Naive thymus-derived CD8-positive, alpha-beta T cell (primary cell): ENCODE data around the gene RESP18. TPM values are rescaled to one million over a fixed set of nuclear protein-coding genes. Genes with fewer than 3 reads are reported as not detected.

ENCODE experiments used
- ATAC-seq, 2 donors: fragments of 150-1000 bp; cut with Tn5 transposase in 1 of 2; sonication (Bioruptor Pico), chemical (Tn5 transposase) in 1 of 2; 1 replicate in 1 of 2; 2 replicates in 1 of 2; pipeline ENCODE4 v1.10.0; 2021; ENCODE audit warnings: mild to moderate bottlenecking in 2 of 2, moderate library complexity in 2 of 2
- POLR2A ChIA-PET: fragments of 350-600 bp; sonication (Branson Sonifier 250); formaldehyde crosslinking; loops from one replicate; lab custom pipeline; 2021; ENCODE audit warnings: antibody characterized with exemption; lab: Charles Lee
- DNase-seq, 10 donors: peaks; one replicate each; pipeline versions ENCODE4 v3.0.0 to v3.0.0-alpha.2; 2020 to 2022
- H3K27ac Mint-ChIP-seq, 10 donors: one replicate each; pipeline ENCODE4 v1.8.0; 2020 to 2022; ENCODE audit warnings: mild to moderate bottlenecking in 10 of 10, mixed read lengths in 10 of 10, moderate library complexity in 4 of 10, inconsistent platforms in 1 of 10
- H3K27me3 Mint-ChIP-seq, 5 donors: one replicate each; pipeline ENCODE4 v1.8.0; 2021 to 2022; ENCODE audit warnings: mixed read lengths in 5 of 5
- H3K36me3 Mint-ChIP-seq, 3 donors: one replicate each; pipeline ENCODE4 v1.8.0; 2020 to 2022; ENCODE audit warnings: mixed read lengths in 3 of 3, mild to moderate bottlenecking in 2 of 3, inconsistent platforms in 1 of 3
- H3K4me1 Mint-ChIP-seq, 4 donors: one replicate each; pipeline ENCODE4 v1.8.0; 2021 to 2022; ENCODE audit warnings: mixed read lengths in 4 of 4
- H3K4me3 Mint-ChIP-seq, 10 donors: one replicate each; pipeline ENCODE4 v1.8.0; 2020 to 2022; ENCODE audit warnings: mild to moderate bottlenecking in 10 of 10, mixed read lengths in 10 of 10, moderate library complexity in 6 of 10, inconsistent platforms in 1 of 10
- H3K9me3 Mint-ChIP-seq, 9 donors: one replicate each; pipeline ENCODE4 v1.8.0; 2020 to 2022; ENCODE audit warnings: mixed read lengths in 9 of 9, mild to moderate bottlenecking in 3 of 9, inconsistent platforms in 1 of 9, moderate library complexity in 1 of 9
- microRNA-seq: library from miRNA; unstranded; fragments of <30 nt; microRNA quantifications from one replicate; pipeline ENCODE4 v1.2.0, GENCODE V29; 2022; ENCODE audit warnings: borderline microRNAs expressed
- polyA plus RNA-seq, 3 donors: library from polyadenylated mRNA; unstranded; fragments of 300-500 nt; fragmentation: Illumina TruSeq; gene quantifications; one replicate each; pipeline ENCODE4 v1.2.3, GENCODE V29; 2021
- total RNA-seq, 8 experiments: library from RNA in 2 of 8; stranded (reverse) in 2 of 8; gene quantifications; one replicate each; pipeline ENCODE4 v1.2.3 and lab custom pipeline; 2021 to 2026

RESP18 gene
- total and polyA plus RNA-seq, 5 experiments from 2014 or later, result not detected

DNA sequence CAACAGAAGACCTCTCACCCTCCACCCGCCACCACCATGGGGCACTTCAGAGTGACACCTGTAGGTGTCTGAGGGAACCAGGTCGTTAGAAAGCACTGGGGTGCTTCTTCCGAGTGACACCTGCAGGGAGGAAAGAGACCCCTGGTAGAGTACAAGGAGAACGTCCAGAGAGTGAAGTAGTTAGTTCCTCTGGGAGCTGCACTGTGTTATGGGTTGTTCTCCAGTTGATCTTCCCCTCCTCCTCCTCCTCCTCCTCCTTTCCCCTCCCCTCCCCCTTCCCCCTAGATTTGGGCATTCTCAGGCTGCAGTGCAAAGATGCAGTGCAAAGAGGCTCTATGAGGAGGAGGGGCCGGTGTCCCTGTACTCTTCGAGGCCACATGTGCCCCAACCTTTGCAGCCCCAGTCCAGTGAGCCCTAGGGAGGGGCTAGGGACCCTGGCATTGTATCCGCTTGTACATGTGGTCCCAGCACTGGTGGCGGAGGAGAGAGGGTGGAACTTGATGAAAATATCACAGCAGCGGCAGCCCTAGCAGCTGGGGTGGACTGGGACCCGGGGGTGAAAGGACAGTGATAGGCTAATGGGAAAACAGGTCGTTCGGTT is 52.5 kb downstream of the RESP18 start:
- POLR2A ChIA-PET, result interaction anchor here (1.4 to 6.9 kb wide), 12 partner anchors 10 to 120 kb away, joined by 4 to 170 read pairs (median 10); partner anchors contain the start of genes ANKZF1, ATG9A, CNPPD1 and DNPEP
- Mint-ChIP-seq H3K27ac (peak overlapping the region; percentile 98 to 100 (median 100)), H3K9me3 (no peaks in the 10 kb centered on the region), H3K4me3 (peak overlapping the region; percentile 89 to 99 (median 98)), H3K27me3 (peaks cover 0 to 2% (median 0%) of the 10 kb centered on the region in 5 donors), H3K36me3 (peaks cover 4 to 48% (median 13%) of the 10 kb centered on the region in 3 donors), H3K4me1 (peaks cover 21 to 55% (median 50%) of the 10 kb centered on the region in 4 donors)
- DNase-seq (peak in 1 of 10 donors; percentile 11), ATAC-seq (no peak)

DNA sequence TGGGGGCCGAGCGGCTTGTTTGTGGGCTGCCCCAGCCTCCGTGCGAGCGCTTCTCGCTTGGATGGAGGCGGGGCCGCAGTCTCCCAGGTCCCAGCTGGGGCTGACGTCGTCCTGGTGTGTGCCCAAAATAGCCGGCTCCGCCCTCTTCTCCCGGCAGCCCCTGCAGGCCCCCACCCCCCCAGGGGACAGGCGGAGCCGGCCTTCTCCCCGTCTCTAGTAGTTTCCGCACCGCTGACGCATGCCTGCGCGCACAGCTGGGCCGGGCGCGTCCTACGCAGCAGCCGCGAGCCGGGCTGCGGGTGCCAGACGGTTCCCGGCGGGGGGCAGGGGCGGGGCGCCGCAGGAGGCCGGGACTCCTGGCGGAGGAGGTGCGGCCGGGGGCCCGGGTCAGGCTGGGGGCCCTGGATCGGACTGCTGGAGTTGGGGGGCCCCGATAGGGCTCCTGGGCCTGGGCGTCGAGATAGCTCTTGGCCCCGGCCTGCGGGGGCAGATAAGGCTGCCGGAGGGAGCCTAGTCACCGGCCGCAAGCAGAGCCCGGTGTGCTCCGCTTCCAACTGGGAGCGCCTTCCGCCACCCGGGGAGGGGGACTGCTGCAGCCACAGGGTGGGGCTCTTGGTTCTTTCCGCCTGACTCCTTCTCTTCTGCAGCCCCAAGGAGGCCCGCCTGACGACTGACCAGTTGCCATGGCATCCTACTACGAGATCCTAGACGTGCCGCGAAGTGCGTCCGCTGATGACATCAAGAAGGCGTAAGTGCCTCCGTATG is 53.2 kb downstream of the RESP18 start, which contains the start of gene DNAJB2:
Gene DNAJB2 (plus strand): TSS at position 216 of the 765 bp plus-strand sequence. CDS start 468 bp downstream, at position 684.
- no peaks in the 10 kb centered on the region for H3K9me3 Mint-ChIP-seq
- peaks cover 0 to 2% (median 0%) of the 10 kb centered on the region in 5 donors for H3K27me3 Mint-ChIP-seq
- peak within 1 kb of the TSS; percentile 89 to 99 (median 98) for H3K4me3 Mint-ChIP-seq
- peak within 1 kb of the TSS; percentile 98 to 100 (median 100) for H3K27ac Mint-ChIP-seq
- H3K36me3 Mint-ChIP-seq, result peaks cover 4 to 43% (median 13%) of the 10 kb centered on the region in 3 donors
- peaks cover 21 to 55% (median 50%) of the 10 kb centered on the region in 4 donors for H3K4me1 Mint-ChIP-seq
- DNase-seq, result peak; percentile 92 to 99 (median 98)
- peak; percentile 81 to 87 for ATAC-seq
- POLR2A ChIA-PET, result interaction anchor here (0.6 to 6.9 kb wide), 18 partner anchors 9 to 1049 kb away, joined by 3 to 170 read pairs (median 8); partner anchors contain the start of genes ANKZF1, ATG9A, BCS1L and CNPPD1

DNA sequence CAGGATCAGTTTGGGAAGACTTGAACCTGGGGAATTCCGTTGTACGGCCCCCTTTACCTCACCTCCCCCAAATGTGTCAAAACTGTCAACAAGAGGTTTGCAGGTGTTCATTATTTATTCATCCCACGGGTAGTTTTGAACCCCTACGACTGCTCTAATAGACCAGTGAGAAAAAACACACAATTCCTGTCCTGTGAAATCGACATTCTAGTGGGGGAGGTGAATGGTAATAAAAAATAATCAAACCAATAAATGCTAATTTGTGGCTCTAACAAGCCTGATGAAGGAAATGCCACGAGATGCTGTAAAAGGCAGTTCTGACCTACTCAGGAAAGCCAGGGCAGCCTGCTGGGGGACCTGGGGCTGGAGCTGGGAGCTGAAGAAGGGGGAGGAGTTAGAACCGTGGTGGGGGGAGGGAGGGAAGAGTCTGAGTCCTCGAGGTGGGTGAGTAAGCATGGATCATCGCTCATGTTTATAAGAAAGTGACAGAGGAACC is 53.8 kb downstream of the RESP18 start:
- ATAC-seq (no peak), DNase-seq (no peak)
- H3K36me3 Mint-ChIP-seq, result peaks cover 4 to 36% (median 13%) of the 10 kb centered on the region in 3 donors
- H3K9me3 Mint-ChIP-seq, result no peaks in the 10 kb centered on the region
- H3K27me3 Mint-ChIP-seq, result peaks cover 0 to 2% (median 0%) of the 10 kb centered on the region in 5 donors
- POLR2A ChIA-PET, result interaction anchor here (0.6 to 6.9 kb wide), 18 partner anchors 9 to 1048 kb away, joined by 3 to 170 read pairs (median 8); partner anchors contain the start of genes ANKZF1, ATG9A, BCS1L and CNPPD1
- H3K4me1 Mint-ChIP-seq, result peaks cover 21 to 52% (median 49%) of the 10 kb centered on the region in 4 donors
- peak overlapping the region; percentile 77 to 100 (median 100) for H3K27ac Mint-ChIP-seq
- H3K4me3 Mint-ChIP-seq, result peak overlapping the region; percentile 88 to 99 (median 97)

DNA sequence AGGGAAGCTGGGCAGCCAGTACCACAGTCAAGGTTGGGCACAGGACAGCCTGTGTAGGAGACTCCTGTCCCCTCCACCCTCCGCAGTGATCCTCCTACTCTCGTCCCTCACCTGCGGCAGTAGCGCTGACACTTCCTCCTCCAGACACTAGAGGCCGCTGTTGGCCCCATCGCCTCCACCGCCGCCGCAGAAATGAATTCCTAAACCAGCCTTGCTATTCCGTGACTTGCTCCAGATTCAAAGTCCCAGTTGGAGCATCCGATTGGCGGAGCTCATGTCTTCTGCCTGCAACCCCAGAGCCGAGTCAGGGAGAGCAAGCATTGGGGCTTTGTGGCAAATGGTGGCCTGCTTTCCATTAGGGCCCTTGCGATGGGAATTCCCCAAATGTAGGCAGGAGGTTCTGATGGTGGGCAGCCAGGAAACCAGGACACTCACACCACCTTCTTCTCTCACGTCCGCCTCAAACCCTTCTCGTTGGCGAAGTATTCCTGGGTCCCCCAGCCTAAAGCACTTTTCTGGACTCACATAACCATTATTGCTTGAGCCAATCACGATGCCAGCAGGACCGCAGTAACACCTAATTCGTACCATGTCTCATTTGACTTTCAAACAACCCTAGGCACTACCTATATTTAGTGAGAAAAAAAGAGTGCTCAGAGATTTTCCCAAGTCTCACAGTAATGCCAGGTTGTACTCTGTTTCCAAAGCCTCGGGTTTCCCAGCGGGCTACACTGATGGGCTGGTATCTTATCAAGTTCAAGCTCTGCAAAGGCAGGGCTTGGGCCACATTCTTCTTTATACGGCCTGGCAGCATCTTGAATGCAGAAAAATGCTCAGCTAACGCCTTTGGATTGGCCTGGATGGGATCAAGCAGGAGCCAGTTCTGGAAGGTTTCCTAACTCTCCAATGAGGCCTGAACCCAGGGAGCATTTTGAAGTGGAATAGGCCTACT is 54.6 kb downstream of the RESP18 start:
- H3K4me1 Mint-ChIP-seq, result peaks cover 18 to 49% (median 45%) of the 10 kb centered on the region in 4 donors
- peak overlapping the region; percentile 77 to 100 (median 100) for H3K27ac Mint-ChIP-seq
- peaks cover 0 to 2% (median 0%) of the 10 kb centered on the region in 5 donors for H3K27me3 Mint-ChIP-seq
- ATAC-seq (peak in 1 of 2 donors; percentile 8), DNase-seq (peak; percentile 56 to 86 (median 72))
- peaks cover 2 to 29% (median 10%) of the 10 kb centered on the region in 3 donors for H3K36me3 Mint-ChIP-seq
- H3K9me3 Mint-ChIP-seq, result no peaks in the 10 kb centered on the region
- H3K4me3 Mint-ChIP-seq, result peak overlapping the region; percentile 73 to 99 (median 96)
- POLR2A ChIA-PET, result interaction anchor here (1.2 to 6.9 kb wide), 13 partner anchors 8 to 619 kb away, joined by 3 to 170 read pairs (median 10); partner anchors contain the start of genes ANKZF1, ATG9A, BCS1L and CNPPD1

Small RNAs within 50 kb of the gene (microRNA-seq; reads per million reads assigned to microRNA genes)
- not detected for gene MIR153-1

Other genes starting within 250 kb of the RESP18 start
- 10 to 100 TPM; 17.0 to 20.1 TPM for gene NHEJ1, start 171.9 kb downstream of the RESP18 start, total RNA-seq
- 10 to 100 TPM; 16.6 to 29.1 (median 23.0) TPM for gene NHEJ1, start 171.9 kb downstream of the RESP18 start, polyA plus RNA-seq
- 1 to 10 TPM; 2.7 to 3.3 TPM for gene SLC23A3, start 162.7 kb downstream of the RESP18 start, total RNA-seq
- not detected for gene SLC23A3, start 162.7 kb downstream of the RESP18 start, polyA plus RNA-seq
- 10 to 100 TPM; 59.1 to 64.1 TPM for gene CNPPD1, start 155.8 kb downstream of the RESP18 start, total RNA-seq
- 10 to 100 TPM; 45.8 to 59.8 (median 50.4) TPM for gene CNPPD1, start 155.8 kb downstream of the RESP18 start, polyA plus RNA-seq
- gene RETREG2, start 154.5 kb downstream of the RESP18 start, total RNA-seq, result 100 to 1,000 TPM; 110 to 113 TPM
- 10 to 100 TPM; 52.0 to 64.3 (median 57.6) TPM for gene RETREG2, start 154.5 kb downstream of the RESP18 start, polyA plus RNA-seq
- gene ZFAND2B, start 126.0 kb downstream of the RESP18 start, total RNA-seq, result 10 to 100 TPM; 69.6 to 81.9 TPM
- 10 to 100 TPM; 78.1 to 85.1 (median 78.1) TPM for gene ZFAND2B, start 126.0 kb downstream of the RESP18 start, polyA plus RNA-seq
- 10 to 100 TPM; 12.3 to 12.9 TPM for gene ABCB6, start 113.8 kb downstream of the RESP18 start, total RNA-seq
- gene ABCB6, start 113.8 kb downstream of the RESP18 start, polyA plus RNA-seq, result 1 to 10 TPM; 1.6 to 4.9 (median 1.8) TPM
- gene ATG9A, start 103.1 kb downstream of the RESP18 start, total RNA-seq, result 10 to 100 TPM; 52.6 to 53.5 TPM
- gene ATG9A, start 103.1 kb downstream of the RESP18 start, polyA plus RNA-seq, result 10 to 100 TPM; 17.7 to 27.9 (median 20.5) TPM
- 100 to 1,000 TPM; 263 to 278 TPM for gene ANKZF1, start 102.9 kb downstream of the RESP18 start, total RNA-seq
- 10 to 100 TPM; 23.8 to 46.2 (median 25.9) TPM for gene ANKZF1, start 102.9 kb downstream of the RESP18 start, polyA plus RNA-seq
- 1 to 10 TPM; 1.8 to 2.7 TPM for gene GLB1L, start 87.3 kb downstream of the RESP18 start, total RNA-seq
- gene GLB1L, start 87.3 kb downstream of the RESP18 start, polyA plus RNA-seq, result 1 to 10 TPM in 2 of 3 donors, under 1 TPM in 1; 0.62 to 1.8 (median 1.7) TPM
- gene STK16, start 87.3 kb downstream of the RESP18 start, total RNA-seq, result 10 to 100 TPM; 22.4 to 22.6 TPM
- gene STK16, start 87.3 kb downstream of the RESP18 start, polyA plus RNA-seq, result 10 to 100 TPM; 21.6 to 25.8 (median 23.7) TPM
- gene TUBA4B, start 79.5 kb downstream of the RESP18 start, total RNA-seq, result not detected
- not detected for gene TUBA4B, start 79.5 kb downstream of the RESP18 start, polyA plus RNA-seq
- 100 to 1,000 TPM; 143 to 144 TPM for gene TUBA4A, start 78.8 kb downstream of the RESP18 start, total RNA-seq
- 100 to 1,000 TPM; 107 to 275 (median 122) TPM for gene TUBA4A, start 78.8 kb downstream of the RESP18 start, polyA plus RNA-seq
- 100 to 1,000 TPM; 102 to 105 TPM for gene DNAJB2, start 53.4 kb downstream of the RESP18 start, total RNA-seq
- gene DNAJB2, start 53.4 kb downstream of the RESP18 start, polyA plus RNA-seq, result 1 to 10 TPM; 5.0 to 6.6 (median 5.9) TPM
- gene PTPRN, start 23.3 kb downstream of the RESP18 start, total RNA-seq, result not detected
- gene PTPRN, start 23.3 kb downstream of the RESP18 start, polyA plus RNA-seq, result under 1 TPM in 2 of 3 donors, not detected in 1; 0.27 to 0.31 TPM
- gene DNPEP, start 55.2 kb upstream of the RESP18 start, total RNA-seq, result 10 to 100 TPM; 81.9 to 89.1 TPM
- gene DNPEP, start 55.2 kb upstream of the RESP18 start, polyA plus RNA-seq, result 10 to 100 TPM; 51.2 to 62.6 (median 53.1) TPM
- not detected for gene DES, start 85.6 kb upstream of the RESP18 start, total RNA-seq
- gene DES, start 85.6 kb upstream of the RESP18 start, polyA plus RNA-seq, result not detected
- 10 to 100 TPM; 20.3 to 22.5 TPM for gene SPEG, start 102.1 kb upstream of the RESP18 start, total RNA-seq
- gene SPEG, start 102.1 kb upstream of the RESP18 start, polyA plus RNA-seq, result 1 to 10 TPM; 1.6 to 3.0 (median 2.7) TPM
- gene GMPPA, start 166.1 kb upstream of the RESP18 start, total RNA-seq, result 10 to 100 TPM; 22.5 to 26.9 TPM
- 10 to 100 TPM; 12.1 to 22.0 (median 17.0) TPM for gene GMPPA, start 166.1 kb upstream of the RESP18 start, polyA plus RNA-seq
- under 1 TPM; 0.21 to 0.30 TPM for gene ASIC4, start 181.7 kb upstream of the RESP18 start, total RNA-seq
- gene ASIC4, start 181.7 kb upstream of the RESP18 start, polyA plus RNA-seq, result not detected
- gene CHPF, start 211.1 kb upstream of the RESP18 start, total RNA-seq, result 1 to 10 TPM; 3.7 to 3.8 TPM
- gene CHPF, start 211.1 kb upstream of the RESP18 start, polyA plus RNA-seq, result 1 to 10 TPM; 3.8 to 4.2 (median 4.2) TPM
- gene TMEM198, start 211.3 kb upstream of the RESP18 start, total RNA-seq, result under 1 TPM; 0.36 to 0.49 TPM
- gene TMEM198, start 211.3 kb upstream of the RESP18 start, polyA plus RNA-seq, result under 1 TPM in 1 of 3 donors, not detected in 2; 0.21 TPM
- 1 to 10 TPM in 1 of 2 experiments, under 1 TPM in 1; 0.96 to 1.1 TPM for gene OBSL1, start 238.8 kb upstream of the RESP18 start, total RNA-seq
- not detected for gene OBSL1, start 238.8 kb upstream of the RESP18 start, polyA plus RNA-seq
- gene INHA, start 239.6 kb upstream of the RESP18 start, total RNA-seq, result not detected
- gene INHA, start 239.6 kb upstream of the RESP18 start, polyA plus RNA-seq, result not detected